ENCODE data around the gene TCP1.

GRCh38 chr6:159754401-159754800, 35.0 kb downstream of the TCP1 start:
- TF ChIP-seq EZH2 (IDR thresholded peaks at IDR 0.05; ENCODE audit: insufficient read depth, poor library complexity, severe bottlenecking) (no peak), EZH2phosphoT487 (IDR thresholded peaks at IDR 0.05; ENCODE audit: insufficient read depth, low read depth) (no peak)

All from GM23248 (cell line).